ENCODE data around the gene MED4. TPM values are rescaled to one million over a fixed set of nuclear protein-coding genes. Genes with fewer than 3 reads are reported as not detected.

MED4 gene
- total and polyA plus RNA-seq, 2 experiments from 2014 or later: 29.0 to 92.5 TPM

DNA sequence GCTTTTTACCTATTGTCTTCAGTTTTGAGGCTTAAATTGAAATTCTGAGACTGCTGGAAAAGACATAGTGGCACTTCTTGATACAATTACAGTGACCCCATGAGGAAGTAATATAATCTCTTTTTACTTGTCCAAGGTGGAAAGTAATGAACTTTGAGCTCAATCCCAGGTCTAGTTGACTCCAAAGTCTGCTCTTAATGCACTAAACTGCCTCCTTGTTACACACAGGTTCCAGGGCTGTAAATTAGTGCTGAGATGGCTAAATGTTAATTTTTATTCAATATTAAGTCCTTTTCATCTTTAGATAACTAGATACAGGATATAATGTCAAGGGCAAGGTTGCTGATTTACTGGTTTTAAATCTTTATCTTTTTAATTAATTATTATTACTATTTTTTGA is 54.9 kb downstream of the MED4 start:
- Histone ChIP-seq H3K9me2 (ENCODE audit: insufficient read depth) (no peaks in the 10 kb centered on the region), H4K20me1 (replicated peaks; ENCODE audit: insufficient read depth) (no peaks in the 10 kb centered on the region), H2AFZ (no peak overlapping the region), H3F3A (replicated peaks; ENCODE audit: low read depth) (0 out of 2 replicates have a peak, but pooled peaks cover 2% of the 10 kb centered on the region), H3K4me1 (ENCODE audit: insufficient read depth) (peaks cover 18% of the 10 kb centered on the region), H3K4me3 (no peak overlapping the region), H3K79me2 (replicated peaks; ENCODE audit: insufficient read depth) (peaks cover 27% of the 10 kb centered on the region), H3K4me2 (no peak overlapping the region), H3K36me3 (ENCODE audit: insufficient read depth) (0 out of 2 replicates have a peak, but pooled peaks cover 5% of the 10 kb centered on the region), H3K27me3 (ENCODE audit: insufficient read depth) (no peaks in the 10 kb centered on the region), H3K27ac (ENCODE audit: low read depth) (no peak overlapping the region)
- H3K4me3 Mint-ChIP-seq: no peak overlapping the region; the same call in 2 of the 3 replicates
- peaks cover 38% of the 10 kb centered on the region for H3K36me3 Mint-ChIP-seq (ENCODE audit: low read depth)
- no peak overlapping the region for H3K27ac Mint-ChIP-seq
- H3K9me3 Mint-ChIP-seq: no peaks in the 10 kb centered on the region; the same call in 1 of the 3 replicates
- no peak for DNase-seq (ENCODE audit: low spot score)
- H3K4me1 Mint-ChIP-seq: peaks cover 18% of the 10 kb centered on the region
- TF ChIP-seq ETS1 (IDR thresholded peaks at IDR 0.05) (no peak), EZH2 (IDR thresholded peaks at IDR 0.05; ENCODE audit: low read depth, unreplicated experiment) (no peak), NANOG (IDR thresholded peaks at IDR 0.05; ENCODE audit: borderline replicate concordance) (no peak), CREB1 (CRISPR knock-in tag; IDR thresholded peaks at IDR 0.05; ENCODE audit: low read depth) (no peak), POLR2AphosphoS5 (IDR thresholded peaks at IDR 0.05; ENCODE audit: low read depth) (no peak), EZH2phosphoT487 (IDR thresholded peaks at IDR 0.05; ENCODE audit: unreplicated experiment) (no peak), ZNF462 (CRISPR knock-in tag; IDR thresholded peaks at IDR 0.05) (no peak)
- TF ChIP-seq, protein P1, sequence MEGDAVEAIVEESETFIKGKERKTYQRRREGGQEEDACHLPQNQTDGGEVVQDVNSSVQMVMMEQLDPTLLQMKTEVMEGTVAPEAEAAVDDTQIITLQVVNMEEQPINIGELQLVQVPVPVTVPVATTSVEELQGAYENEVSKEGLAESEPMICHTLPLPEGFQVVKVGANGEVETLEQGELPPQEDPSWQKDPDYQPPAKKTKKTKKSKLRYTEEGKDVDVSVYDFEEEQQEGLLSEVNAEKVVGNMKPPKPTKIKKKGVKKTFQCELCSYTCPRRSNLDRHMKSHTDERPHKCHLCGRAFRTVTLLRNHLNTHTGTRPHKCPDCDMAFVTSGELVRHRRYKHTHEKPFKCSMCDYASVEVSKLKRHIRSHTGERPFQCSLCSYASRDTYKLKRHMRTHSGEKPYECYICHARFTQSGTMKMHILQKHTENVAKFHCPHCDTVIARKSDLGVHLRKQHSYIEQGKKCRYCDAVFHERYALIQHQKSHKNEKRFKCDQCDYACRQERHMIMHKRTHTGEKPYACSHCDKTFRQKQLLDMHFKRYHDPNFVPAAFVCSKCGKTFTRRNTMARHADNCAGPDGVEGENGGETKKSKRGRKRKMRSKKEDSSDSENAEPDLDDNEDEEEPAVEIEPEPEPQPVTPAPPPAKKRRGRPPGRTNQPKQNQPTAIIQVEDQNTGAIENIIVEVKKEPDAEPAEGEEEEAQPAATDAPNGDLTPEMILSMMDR (conservative IDR thresholded peaks at IDR 0.05; ENCODE audit: low read depth in 2 of 2): no peak
- no peak for ATAC-seq
- peaks cover 15% of the 10 kb centered on the region for H3K27me3 Mint-ChIP-seq (ENCODE audit: insufficient read depth, low read depth, poor library complexity)
